GM21528 (cell line): ENCODE measurements around the gene PWWP2B.

Experiments used
- ATAC-seq: cut with Tn5 transposase; IDR thresholded peaks from one replicate; pipeline ENCODE4 v1.9.1; 2021; ENCODE audit warnings: mild to moderate bottlenecking, moderate library complexity; ENCODE audit not compliant: unreplicated experiment, low FRiP score

Gene PWWP2B

GRCh38 chr10:132416566-132417256 lies 19.7 kb downstream of the PWWP2B start:
- no peak for ATAC-seq

GRCh38 chr10:132417257-132417910 lies 20.4 kb downstream of the PWWP2B start:
- no peak for ATAC-seq

- no peak for ATAC-seq
Observed at GRCh38 chr10:132417957-132418441, 21.0 kb downstream of the PWWP2B start.

- ATAC-seq = no peak
Observed at GRCh38 chr10:132418527-132419416, 21.8 kb downstream of the PWWP2B start.

- no peak for ATAC-seq
Observed at GRCh38 chr10:132419538-132420468, 22.8 kb downstream of the PWWP2B start.

GRCh38 chr10:132420469-132420980 lies 23.5 kb downstream of the PWWP2B start:
- ATAC-seq = no peak

GRCh38 chr10:132420981-132421846 lies 24.2 kb downstream of the PWWP2B start:
- peak; percentile 43 for ATAC-seq

GRCh38 chr10:132421847-132422751 lies 25.1 kb downstream of the PWWP2B start:
- ATAC-seq = no peak

GRCh38 chr10:132422903-132423825 lies 26.2 kb downstream of the PWWP2B start:
- no peak for ATAC-seq

- no peak for ATAC-seq
Observed at GRCh38 chr10:132423966-132424861, 27.2 kb downstream of the PWWP2B start.

GRCh38 chr10:132425029-132425756 lies 28.2 kb downstream of the PWWP2B start:
- no peak for ATAC-seq

- ATAC-seq = no peak
Observed at GRCh38 chr10:132425757-132426155, 28.8 kb downstream of the PWWP2B start.

GRCh38 chr10:132427006-132427771 lies 30.2 kb downstream of the PWWP2B start:
- no peak for ATAC-seq

- no peak for ATAC-seq
Observed at GRCh38 chr10:132427939-132428367, 31.0 kb downstream of the PWWP2B start.
